Fibroblast of villous mesenchyme (primary cell): Measurements from ENCODE around the gene RAB22A. TPM values are rescaled to one million over a fixed set of nuclear protein-coding genes. Genes with fewer than 3 reads are reported as not detected.
"Not testable (repeated sequence)": the region's sequence is repeated elsewhere in the genome, so short reads cannot be mapped to it uniquely, and the experiment has no call there.

Source experiments
- DNase-seq: peaks from one replicate; pipeline ENCODE4 v3.0.0-alpha.2; 2010; ENCODE audit warnings: low read depth
- H3K4me3 ChIP-seq: 2 replicates; pipeline ENCODE4 v1.5.1; 2011; ENCODE audit warnings: low read depth, mild to moderate bottlenecking, low read length
- total RNA-seq: library from RNA; depleted of rRNA; stranded (reverse); fragments of >200 nt; gene quantifications from 2 replicates; pipeline ENCODE4 v1.2.3, GENCODE V29; 2012
- TF ChIP-seq, protein P1 (sequence below): IDR thresholded peaks from 2 replicates; pipeline ENCODE4 v1.5.1; 2012; ENCODE audit warnings: low read depth, mild to moderate bottlenecking, low read length; ENCODE audit not compliant: insufficient read depth

RAB22A gene
- total RNA-seq, 1 donor: 20.7 TPM

DNA sequence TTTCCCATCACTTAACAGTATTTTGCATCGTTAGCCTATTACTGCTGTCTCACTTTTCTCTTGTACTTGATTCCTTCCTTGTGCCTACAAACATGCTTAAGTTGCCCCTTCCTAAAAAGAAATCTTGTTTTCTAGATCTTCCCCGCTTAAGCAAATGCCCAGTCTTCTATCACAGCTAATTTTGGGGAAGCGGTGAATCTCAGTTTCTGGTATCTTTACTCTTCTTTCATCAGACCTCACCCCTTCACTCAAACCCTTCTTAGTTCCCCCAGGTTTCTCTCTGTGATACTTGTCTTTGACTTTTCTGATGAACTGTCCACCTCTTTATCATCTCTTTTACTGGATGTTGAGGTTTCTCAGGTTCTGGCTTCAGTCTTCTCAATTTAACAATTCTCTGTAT lies 93.8 kb downstream of the RAB22A start:
- TF ChIP-seq, protein P1, sequence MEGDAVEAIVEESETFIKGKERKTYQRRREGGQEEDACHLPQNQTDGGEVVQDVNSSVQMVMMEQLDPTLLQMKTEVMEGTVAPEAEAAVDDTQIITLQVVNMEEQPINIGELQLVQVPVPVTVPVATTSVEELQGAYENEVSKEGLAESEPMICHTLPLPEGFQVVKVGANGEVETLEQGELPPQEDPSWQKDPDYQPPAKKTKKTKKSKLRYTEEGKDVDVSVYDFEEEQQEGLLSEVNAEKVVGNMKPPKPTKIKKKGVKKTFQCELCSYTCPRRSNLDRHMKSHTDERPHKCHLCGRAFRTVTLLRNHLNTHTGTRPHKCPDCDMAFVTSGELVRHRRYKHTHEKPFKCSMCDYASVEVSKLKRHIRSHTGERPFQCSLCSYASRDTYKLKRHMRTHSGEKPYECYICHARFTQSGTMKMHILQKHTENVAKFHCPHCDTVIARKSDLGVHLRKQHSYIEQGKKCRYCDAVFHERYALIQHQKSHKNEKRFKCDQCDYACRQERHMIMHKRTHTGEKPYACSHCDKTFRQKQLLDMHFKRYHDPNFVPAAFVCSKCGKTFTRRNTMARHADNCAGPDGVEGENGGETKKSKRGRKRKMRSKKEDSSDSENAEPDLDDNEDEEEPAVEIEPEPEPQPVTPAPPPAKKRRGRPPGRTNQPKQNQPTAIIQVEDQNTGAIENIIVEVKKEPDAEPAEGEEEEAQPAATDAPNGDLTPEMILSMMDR: no peak
- no peak for DNase-seq
- no peak overlapping the region for H3K4me3 ChIP-seq

DNA sequence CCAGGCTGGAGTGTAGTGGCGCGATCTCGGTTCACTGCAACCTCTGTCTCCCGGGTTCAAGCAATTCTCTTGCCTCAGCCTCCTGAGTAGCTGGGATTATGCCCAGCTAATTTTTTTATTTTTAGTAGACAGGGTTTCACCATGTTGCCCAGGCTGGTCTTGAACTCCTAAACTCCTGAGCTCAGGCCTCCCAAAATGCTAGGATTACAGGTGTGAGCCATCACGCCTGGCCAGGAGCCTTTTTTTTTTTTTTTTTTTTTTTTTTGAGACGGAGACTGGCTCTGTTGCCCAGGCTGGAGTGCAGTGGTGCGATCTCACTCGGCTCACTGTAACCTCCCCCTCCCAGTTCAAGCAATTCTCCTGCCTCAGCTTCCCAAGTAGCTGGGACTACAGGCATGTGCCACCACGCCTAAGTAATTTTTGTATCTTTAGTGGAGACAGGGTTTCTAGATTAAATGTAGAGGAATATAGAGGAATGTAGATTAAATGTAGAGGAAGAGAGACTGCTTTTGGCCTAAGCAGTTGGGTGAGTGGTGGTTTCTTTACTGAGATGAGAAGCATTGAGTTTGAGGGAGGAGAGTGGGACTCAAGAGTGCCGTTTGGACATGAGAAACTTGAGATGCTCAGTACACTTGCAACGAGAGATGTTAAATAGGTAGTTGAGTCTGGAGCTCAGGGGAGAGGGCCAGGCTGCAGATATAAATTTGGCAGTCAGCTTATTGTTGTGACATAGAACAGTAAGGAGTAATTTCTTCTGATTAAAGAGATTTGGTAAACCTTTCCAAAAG lies 96.2 kb downstream of the RAB22A start:
- no peak overlapping the region for H3K4me3 ChIP-seq
- DNase-seq: no peak
- TF ChIP-seq, protein P1: no peak

DNA sequence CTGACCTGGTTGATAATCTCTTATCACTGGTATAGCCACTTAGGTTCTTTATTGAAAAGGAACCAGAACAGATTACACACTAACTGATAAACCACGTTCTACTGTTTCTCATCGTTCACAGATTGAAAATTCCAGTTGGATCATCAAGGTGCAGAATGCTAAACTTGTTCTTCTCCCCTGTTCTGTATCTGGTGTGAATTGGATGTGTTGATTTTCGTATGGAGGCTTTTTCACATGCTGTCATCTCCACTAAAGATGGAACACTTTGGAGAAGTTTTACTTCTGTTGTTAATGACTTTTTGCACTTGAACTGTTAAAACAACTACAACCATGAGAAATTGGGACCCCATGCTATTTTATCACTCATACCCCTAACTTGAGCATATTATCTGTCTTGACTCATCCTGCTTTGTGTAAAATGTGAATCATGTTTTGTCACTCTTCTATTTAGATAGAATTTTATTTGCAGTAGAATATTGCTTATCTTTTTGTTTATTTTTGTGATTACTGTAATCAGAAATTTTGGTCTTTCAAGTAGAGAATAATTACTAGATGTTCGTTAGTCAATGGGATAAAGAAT lies 97.0 kb downstream of the RAB22A start:
- no peak overlapping the region for H3K4me3 ChIP-seq
- DNase-seq: no peak
- TF ChIP-seq, protein P1: no peak

DNA sequence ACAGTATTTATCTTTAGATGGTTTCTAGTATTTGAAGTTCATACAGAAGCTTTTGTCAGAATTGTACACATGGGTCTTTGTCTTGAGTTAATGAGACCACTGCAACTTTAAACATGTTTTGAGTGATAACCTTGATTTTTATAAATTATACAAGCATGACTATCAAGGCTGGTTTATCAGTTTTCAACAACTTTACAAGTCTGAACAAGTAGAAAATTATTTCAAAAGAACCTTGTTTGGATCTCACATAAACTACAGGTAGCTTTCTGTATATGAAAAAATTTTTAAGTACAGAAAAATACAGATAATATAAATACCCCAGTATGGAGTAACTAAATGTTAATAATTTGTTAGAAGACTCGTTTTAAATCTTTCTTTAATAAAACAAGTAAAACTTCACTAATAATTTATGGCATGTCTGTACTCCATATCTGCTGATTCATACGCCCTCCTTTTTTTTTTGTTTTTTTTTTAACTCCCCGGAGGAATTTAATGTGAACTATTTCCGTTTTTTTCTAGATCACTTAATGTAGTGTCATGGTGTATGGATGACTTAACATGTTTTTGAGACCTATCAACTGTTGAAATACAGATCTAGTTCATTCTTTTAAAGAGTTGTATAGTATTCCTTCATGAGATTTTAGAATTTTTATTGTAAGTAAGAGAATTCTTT lies 97.8 kb downstream of the RAB22A start:
- no peak overlapping the region for H3K4me3 ChIP-seq
- TF ChIP-seq, protein P1: no peak
- DNase-seq: peak; percentile 36

DNA sequence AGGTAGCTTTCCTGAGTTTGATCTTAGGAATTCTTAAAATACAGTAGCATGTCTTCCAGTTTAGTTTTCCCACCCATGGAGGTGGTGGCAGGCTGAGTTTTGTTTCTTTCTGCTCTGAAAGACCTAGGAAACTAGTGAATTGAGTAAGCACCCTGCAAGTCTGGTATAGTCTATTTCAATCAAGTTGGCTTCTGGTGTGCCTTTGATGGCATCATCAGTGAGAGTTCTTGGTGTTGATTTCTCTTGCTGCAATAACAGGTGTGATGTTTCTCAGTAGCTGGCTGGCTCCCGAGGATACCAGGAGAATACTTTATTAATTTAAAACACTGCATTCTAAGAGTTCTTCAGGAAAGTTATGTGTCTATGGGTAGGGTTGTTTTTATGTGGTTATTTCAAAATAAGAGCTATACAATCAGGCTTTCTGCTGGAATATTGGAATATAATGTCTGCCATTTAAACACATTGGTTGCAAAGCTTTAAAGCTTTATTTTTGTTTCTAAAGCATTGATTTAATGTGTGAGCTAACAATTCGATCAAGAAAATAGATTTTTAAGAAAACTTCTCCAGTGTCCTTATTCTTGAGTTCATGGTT lies 98.5 kb downstream of the RAB22A start:
- H3K4me3 ChIP-seq: no peak overlapping the region
- peak; percentile 26 for DNase-seq
- TF ChIP-seq, protein P1: no peak

DNA sequence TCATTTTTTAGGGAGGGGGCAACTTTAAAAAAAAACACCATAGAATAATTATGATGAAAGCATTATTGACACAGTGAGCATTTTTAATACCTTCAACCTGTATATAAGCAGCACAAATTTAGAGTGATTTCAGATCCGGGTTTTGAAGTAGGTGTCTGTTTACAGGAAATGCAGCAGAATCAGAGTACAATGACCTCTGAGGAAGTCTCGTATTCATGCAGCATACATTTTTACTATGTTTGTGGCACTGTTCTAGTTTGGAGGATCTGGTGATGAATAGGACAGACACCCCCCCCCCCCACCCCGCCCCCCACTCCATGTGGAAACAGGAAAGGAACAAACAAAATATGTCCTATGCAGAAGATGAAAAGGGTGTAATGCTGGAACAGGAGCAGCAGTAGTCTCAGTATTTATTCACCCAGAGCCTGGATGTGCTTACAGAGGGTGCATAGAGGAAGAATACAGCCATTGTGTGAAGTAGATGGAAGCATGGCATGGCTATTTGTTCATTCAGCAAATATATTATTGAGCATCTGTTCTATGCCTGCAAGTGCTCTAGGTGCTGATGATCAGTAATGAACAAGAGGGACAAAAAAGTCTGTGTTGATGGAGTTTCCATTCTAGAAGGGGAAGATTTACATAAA lies 99.2 kb downstream of the RAB22A start:
- no peak for DNase-seq
- TF ChIP-seq, protein P1: no peak
- no peak overlapping the region for H3K4me3 ChIP-seq

DNA sequence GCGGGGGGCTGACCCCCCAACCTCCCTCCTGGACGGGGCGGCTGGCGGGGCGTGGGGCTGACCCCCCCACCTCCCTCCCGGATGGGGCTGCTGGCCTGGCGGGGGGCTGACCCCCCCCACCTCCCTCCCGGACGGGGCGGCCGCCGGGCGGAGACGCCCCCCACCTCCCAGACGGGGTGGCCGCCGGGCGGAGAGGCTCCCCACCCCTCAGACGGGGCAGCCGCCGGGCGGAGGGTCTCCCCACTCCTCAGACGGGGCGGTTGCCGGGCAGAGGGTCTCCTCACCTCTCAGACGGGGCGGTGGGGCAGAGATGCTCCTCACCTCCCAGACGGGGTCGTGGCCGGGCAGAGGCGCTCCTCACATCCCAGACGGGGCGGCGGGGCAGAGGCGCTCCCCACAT lies 104.7 kb downstream of the RAB22A start:
- not testable (repeated sequence) for DNase-seq, H3K4me3 ChIP-seq

DNA sequence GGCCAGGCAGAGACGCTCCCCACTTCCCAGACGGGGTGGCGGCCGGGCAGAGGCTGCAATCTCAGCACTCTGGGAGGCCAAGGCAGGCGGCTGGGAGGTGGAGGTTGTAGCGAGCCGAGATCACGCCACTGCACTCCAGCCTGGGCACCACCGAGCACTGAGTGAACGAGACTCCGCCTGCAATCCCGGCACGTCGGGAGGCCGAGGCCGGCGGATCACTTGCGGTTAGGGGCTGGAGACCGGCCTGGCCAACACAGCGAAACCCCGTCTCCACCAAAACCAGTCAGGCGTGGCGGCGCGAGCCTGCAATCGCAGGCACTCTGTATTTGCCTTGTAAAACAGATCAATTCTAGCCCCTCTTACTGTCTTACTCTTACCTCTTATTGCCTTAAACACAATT lies 105.3 kb downstream of the RAB22A start:
- not testable (repeated sequence) for DNase-seq, H3K4me3 ChIP-seq
